RPMI8226 (cell line): ENCODE data around the gene B9D1.

Experiments used
- DNase-seq: peaks from one replicate; pipeline ENCODE4 v3.0.0-alpha.2; 2015

B9D1 gene

GRCh38 chr17:19387921-19388521, 25.5 kb upstream of the B9D1 start:
- DNase-seq: no peak

- DNase-seq: no peak
Measured at GRCh38 chr17:19386974-19387920, 24.7 kb upstream of the B9D1 start, which contains the start of gene MFAP4. Gene MFAP4, minus strand, starts transcription at chr17:19387190. Its CDS starts 35 bp downstream, at chr17:19387155.

- DNase-seq: no peak
Measured at GRCh38 chr17:19386051-19386929, 23.8 kb upstream of the B9D1 start.

- no peak for DNase-seq
Measured at GRCh38 chr17:19385521-19385983, 23.0 kb upstream of the B9D1 start.

GRCh38 chr17:19384723-19385391, 22.3 kb upstream of the B9D1 start:
- peak; percentile 91 for DNase-seq

GRCh38 chr17:19383681-19384470, 21.4 kb upstream of the B9D1 start:
- DNase-seq: no peak

GRCh38 chr17:19382531-19383444, 20.3 kb upstream of the B9D1 start:
- no peak for DNase-seq

GRCh38 chr17:19381741-19382444, 19.4 kb upstream of the B9D1 start:
- DNase-seq: no peak

GRCh38 chr17:19381361-19381740, 18.8 kb upstream of the B9D1 start:
- DNase-seq: no peak

- no peak for DNase-seq
Measured at GRCh38 chr17:19380481-19381301, 18.2 kb upstream of the B9D1 start.

GRCh38 chr17:19379361-19380065, 17.0 kb upstream of the B9D1 start:
- DNase-seq: no peak

GRCh38 chr17:19378416-19379360, 16.2 kb upstream of the B9D1 start, which contains the start of gene MAPK7:
Gene MAPK7, plus strand, starts transcription at chr17:19378498. Its CDS starts 403 bp downstream, at chr17:19378901.
- no peak for DNase-seq

GRCh38 chr17:19377602-19378415, 15.3 kb upstream of the B9D1 start:
- DNase-seq: peak; percentile 95

- no peak for DNase-seq
Measured at GRCh38 chr17:19376811-19377210, 14.3 kb upstream of the B9D1 start.

GRCh38 chr17:19375732-19376131, 13.2 kb upstream of the B9D1 start:
- DNase-seq: no peak

GRCh38 chr17:19374136-19374535, 11.6 kb upstream of the B9D1 start:
- no peak for DNase-seq
